Mesendoderm (in vitro differentiated cells): ENCODE results near the gene FAN1.
A peak's percentile ranks its signal among the peaks of the same experiment; 100 is the strongest.

Experiments used
- DNase-seq: peaks from one replicate; pipeline ENCODE4 v3.0.0; 2013
- H2AK5ac ChIP-seq: 2 replicates; pipeline ENCODE4 v1.6.1; 2013; ENCODE audit warnings: low read length, inconsistent platforms
- H2BK120ac ChIP-seq: 2 replicates; pipeline ENCODE4 v1.6.1; 2013; ENCODE audit warnings: low read depth, mild to moderate bottlenecking, low read length, moderate library complexity, mixed read lengths
- H2BK15ac ChIP-seq: replicated peaks from 2 replicates; pipeline ENCODE4 v1.6.1; 2013; ENCODE audit warnings: low read depth, mild to moderate bottlenecking, moderate library complexity
- H2BK5ac ChIP-seq: 2 replicates; pipeline ENCODE4 v1.6.1; 2013; ENCODE audit warnings: low read length, inconsistent platforms
- H3K18ac ChIP-seq: 2 replicates; pipeline ENCODE4 v1.6.1; 2013; ENCODE audit warnings: mild to moderate bottlenecking, low read length, mixed read lengths
- H3K23ac ChIP-seq: one replicate; pipeline ENCODE4 v1.6.1; 2013; ENCODE audit warnings: low read length
- H3K27ac ChIP-seq: 2 replicates; pipeline ENCODE4 v1.5.1; 2013; ENCODE audit warnings: low read depth, mild to moderate bottlenecking, inconsistent platforms, low read length, moderate library complexity
- H3K27me3 ChIP-seq: 2 replicates; pipeline ENCODE4 v1.6.1; 2013; ENCODE audit warnings: low read length, control low read depth, mild to moderate bottlenecking, inconsistent platforms; ENCODE audit not compliant: insufficient read depth, poor library complexity
- H3K36me3 ChIP-seq: 2 replicates; pipeline ENCODE4 v1.6.1; 2013; ENCODE audit warnings: low read length, inconsistent platforms; ENCODE audit not compliant: control insufficient read depth, insufficient read depth
- H3K4ac ChIP-seq: one replicate; pipeline ENCODE4 v1.6.1; 2013; ENCODE audit warnings: low read depth, mild to moderate bottlenecking, low read length, moderate library complexity
- H3K4me1 ChIP-seq: 2 replicates; pipeline ENCODE4 v1.6.1; 2013; ENCODE audit warnings: low read depth, low read length, inconsistent platforms; ENCODE audit not compliant: control insufficient read depth
- H3K4me2 ChIP-seq: 2 replicates; pipeline ENCODE4 v1.6.1; 2013; ENCODE audit warnings: low read length
- H3K4me3 ChIP-seq: 2 replicates; pipeline ENCODE4 v1.5.1; 2013; ENCODE audit warnings: mild to moderate bottlenecking, low read length
- H3K56ac ChIP-seq: one replicate; pipeline ENCODE4 v1.6.1; 2013; ENCODE audit warnings: low read length
- H3K79me1 ChIP-seq: 2 replicates; pipeline ENCODE4 v1.6.1; 2013; ENCODE audit warnings: low read length, inconsistent platforms
- H3K79me2 ChIP-seq: 2 replicates; pipeline ENCODE4 v1.6.1; 2013; ENCODE audit warnings: mild to moderate bottlenecking, low read length; ENCODE audit not compliant: control insufficient read depth, insufficient read depth
- H3K9ac ChIP-seq: 2 replicates; pipeline ENCODE4 v1.6.1; 2013; ENCODE audit warnings: low read length, inconsistent platforms
- H4K5ac ChIP-seq: one replicate; pipeline ENCODE4 v1.6.1; 2013; ENCODE audit warnings: low read length
- H4K8ac ChIP-seq: one replicate; pipeline ENCODE4 v1.6.1; 2013; ENCODE audit warnings: low read depth, mild to moderate bottlenecking, control low read depth, low read length, moderate library complexity
- WGBS: extraction: QIAGEN DNeasy Blood & Tissue Kit; methylation state at CpG from one replicate; pipeline ENCODE4 v1.1.7; 2013; ENCODE audit warnings: low lambda C conversion rate, missing lambda C conversion rate; ENCODE audit not compliant: insufficient coverage; ENCODE audit errors: extremely low coverage; 5-methylcytosine and 5-hydroxymethylcytosine counted together

Gene FAN1

GRCh38 chr15:30933293-30933692 lies 29.6 kb downstream of the FAN1 start:
- Histone ChIP-seq H3K4me2 (no peak overlapping the region), H3K4ac (no peak overlapping the region), H3K27ac (no peak overlapping the region), H3K23ac (no peak overlapping the region), H2AK5ac (no peak overlapping the region), H2BK15ac (no peak overlapping the region), H3K36me3 (peaks cover 7% of the 10 kb centered on the region), H4K8ac (no peak overlapping the region), H2BK120ac (no peak overlapping the region), H3K27me3 (no peaks in the 10 kb centered on the region), H3K18ac (no peak overlapping the region), H3K79me1 (no peaks in the 10 kb centered on the region), H3K4me3 (no peak overlapping the region), H4K5ac (no peak overlapping the region), H3K9ac (no peak overlapping the region), H3K56ac (no peak overlapping the region), H2BK5ac (no peak overlapping the region), H3K79me2 (no peaks in the 10 kb centered on the region), H3K4me1 (no peaks in the 10 kb centered on the region)
- no peak for DNase-seq

DNA sequence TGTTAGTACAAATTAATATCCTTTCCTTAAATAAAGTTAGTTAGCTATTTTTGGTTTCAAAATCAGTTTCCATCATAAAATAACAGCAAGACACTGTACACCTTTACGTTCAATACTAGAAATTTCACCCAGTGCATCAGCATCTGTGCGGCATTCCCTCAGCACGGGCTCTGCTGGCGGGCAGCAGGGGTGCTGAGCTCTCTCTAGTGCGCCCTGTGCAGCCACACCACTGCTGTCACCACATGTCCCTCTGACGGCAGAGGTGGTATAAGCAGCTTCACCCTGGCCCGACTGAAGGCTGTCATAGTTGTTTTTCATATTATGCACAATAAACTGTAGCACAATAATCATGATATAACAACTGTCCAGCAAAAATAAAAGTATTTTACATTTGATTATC lies 35.4 kb downstream of the FAN1 start:
- no peak overlapping the region for H3K4me3 ChIP-seq
- no peak overlapping the region for H3K23ac ChIP-seq
- H3K18ac ChIP-seq, result no peak overlapping the region
- no peak for DNase-seq
- no peak overlapping the region for H2AK5ac ChIP-seq
- H3K27ac ChIP-seq, result no peak overlapping the region
- H4K5ac ChIP-seq, result no peak overlapping the region
- no peak overlapping the region for H2BK5ac ChIP-seq
- H3K79me1 ChIP-seq, result no peaks in the 10 kb centered on the region
- no peaks in the 10 kb centered on the region for H3K4me1 ChIP-seq
- WGBS, result no CpG with 5 or more reads among the region's 7 CpGs
- H4K8ac ChIP-seq, result no peak overlapping the region
- no peak overlapping the region for H2BK120ac ChIP-seq
- H2BK15ac ChIP-seq, result no peak overlapping the region
- H3K4me2 ChIP-seq, result no peak overlapping the region
- H3K4ac ChIP-seq, result no peak overlapping the region
- no peaks in the 10 kb centered on the region for H3K27me3 ChIP-seq
- no peaks in the 10 kb centered on the region for H3K79me2 ChIP-seq
- no peak overlapping the region for H3K56ac ChIP-seq
- H3K36me3 ChIP-seq, result peaks cover 14% of the 10 kb centered on the region
- H3K9ac ChIP-seq, result no peak overlapping the region

- peaks cover 14% of the 10 kb centered on the region for H3K36me3 ChIP-seq
- WGBS, result no CpG with 5 or more reads among the region's 4 CpGs
Observed at GRCh38 chr15:30940359-30940758, 36.6 kb downstream of the FAN1 start.

DNA sequence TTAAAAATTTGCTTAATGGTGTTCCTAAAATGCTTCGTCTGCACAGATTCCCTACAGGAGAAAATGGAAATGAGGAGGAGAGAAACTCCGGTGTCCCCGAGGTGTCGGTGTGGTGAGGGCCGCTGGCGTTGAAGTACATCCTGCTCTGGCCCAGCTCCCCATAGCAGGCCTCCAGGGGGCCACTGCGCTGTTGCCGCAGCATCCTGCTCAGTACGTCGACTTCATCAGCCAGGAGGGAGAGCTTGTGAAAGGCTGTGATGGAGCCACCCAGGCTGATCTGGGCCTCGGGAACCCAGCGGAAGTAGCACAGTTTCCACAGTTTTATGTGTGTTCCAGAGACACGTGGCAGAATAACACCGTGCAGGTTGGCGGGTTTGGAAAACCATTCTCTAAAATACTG lies 37.8 kb downstream of the FAN1 start:
- Histone ChIP-seq H3K18ac (no peak overlapping the region), H3K4ac (no peak overlapping the region), H3K4me2 (no peak overlapping the region), H2AK5ac (no peak overlapping the region), H4K5ac (no peak overlapping the region), H3K79me2 (no peaks in the 10 kb centered on the region), H3K4me1 (no peaks in the 10 kb centered on the region), H4K8ac (no peak overlapping the region), H2BK120ac (no peak overlapping the region), H2BK5ac (no peak overlapping the region), H3K27ac (no peak overlapping the region), H3K23ac (no peak overlapping the region), H3K56ac (no peak overlapping the region), H3K36me3 (peaks cover 14% of the 10 kb centered on the region), H3K27me3 (no peaks in the 10 kb centered on the region), H3K4me3 (no peak overlapping the region), H3K9ac (no peak overlapping the region), H3K79me1 (no peaks in the 10 kb centered on the region), H2BK15ac (no peak overlapping the region)
- WGBS, result no CpG with 5 or more reads among the region's 15 CpGs
- peak; percentile 32 for DNase-seq

More at GRCh38 chr15:30940359-30940758, 36.6 kb downstream of the FAN1 start:
- no peak overlapping the region for H3K18ac ChIP-seq
- DNase-seq, result no peak
- H3K9ac ChIP-seq, result no peak overlapping the region
- no peak overlapping the region for H3K4me2 ChIP-seq
- no peak overlapping the region for H2BK120ac ChIP-seq
- H3K4me3 ChIP-seq, result no peak overlapping the region
- no peaks in the 10 kb centered on the region for H3K4me1 ChIP-seq
- no peak overlapping the region for H2BK15ac ChIP-seq
- H3K4ac ChIP-seq, result no peak overlapping the region
- no peaks in the 10 kb centered on the region for H3K27me3 ChIP-seq
- H3K79me1 ChIP-seq, result no peaks in the 10 kb centered on the region
- H3K23ac ChIP-seq, result no peak overlapping the region
- no peak overlapping the region for H3K56ac ChIP-seq
- H4K8ac ChIP-seq, result no peak overlapping the region
- no peaks in the 10 kb centered on the region for H3K79me2 ChIP-seq
- H2AK5ac ChIP-seq, result no peak overlapping the region
- no peak overlapping the region for H4K5ac ChIP-seq
- no peak overlapping the region for H3K27ac ChIP-seq
- H2BK5ac ChIP-seq, result no peak overlapping the region

DNA sequence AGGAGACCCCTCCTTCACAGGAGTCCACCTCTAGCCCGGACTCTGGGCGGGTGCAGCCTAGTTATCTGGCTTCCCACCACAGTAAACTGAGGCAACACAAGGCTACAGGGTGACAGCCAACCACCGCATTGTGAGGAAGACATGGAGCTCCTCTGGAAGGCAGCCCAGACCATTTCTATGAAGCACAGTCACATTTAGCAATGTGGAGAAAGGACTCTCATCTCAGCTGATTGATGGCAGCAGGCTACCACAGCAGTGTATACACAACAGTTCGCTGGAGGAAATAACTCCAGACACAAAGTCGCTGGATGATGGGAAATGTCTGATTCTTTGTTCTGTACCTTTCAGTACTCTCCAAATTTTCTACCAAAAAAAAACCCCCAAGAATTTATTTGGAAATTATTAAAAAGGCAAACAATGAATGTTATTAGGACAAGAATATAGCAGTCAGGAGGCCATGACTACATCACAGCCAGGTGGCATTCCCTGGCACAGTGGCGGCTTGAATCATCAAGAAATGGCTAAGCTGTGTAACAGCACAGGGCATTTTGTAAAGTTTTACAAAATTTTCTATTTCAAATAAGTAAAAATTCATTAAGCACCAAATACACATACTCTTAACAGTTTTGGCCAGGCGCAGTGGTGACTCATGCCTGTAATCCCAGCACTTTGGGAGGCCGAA lies 40.1 kb downstream of the FAN1 start:
- Histone ChIP-seq H4K8ac (no peak overlapping the region), H2AK5ac (no peak overlapping the region), H3K79me1 (no peaks in the 10 kb centered on the region), H3K27me3 (no peaks in the 10 kb centered on the region), H3K79me2 (no peaks in the 10 kb centered on the region), H3K4me2 (no peak overlapping the region), H3K18ac (no peak overlapping the region), H3K23ac (no peak overlapping the region), H2BK120ac (no peak overlapping the region), H3K4ac (no peak overlapping the region), H3K4me3 (no peak overlapping the region), H3K4me1 (no peaks in the 10 kb centered on the region), H4K5ac (no peak overlapping the region), H2BK5ac (no peak overlapping the region), H3K56ac (no peak overlapping the region), H3K36me3 (peaks cover 12% of the 10 kb centered on the region), H3K9ac (no peak overlapping the region), H3K27ac (no peak overlapping the region), H2BK15ac (no peak overlapping the region)
- WGBS, result no CpG with 5 or more reads among the region's 8 CpGs
- no peak for DNase-seq

- Histone ChIP-seq H3K18ac (no peak overlapping the region), H2BK15ac (no peak overlapping the region), H3K4me1 (no peaks in the 10 kb centered on the region), H2BK120ac (no peak overlapping the region), H3K36me3 (peaks cover 5% of the 10 kb centered on the region), H3K23ac (no peak overlapping the region), H3K27ac (no peak overlapping the region), H2BK5ac (no peak overlapping the region), H3K56ac (no peak overlapping the region), H2AK5ac (no peak overlapping the region), H4K5ac (no peak overlapping the region), H3K79me1 (no peaks in the 10 kb centered on the region), H3K27me3 (no peaks in the 10 kb centered on the region), H3K4me2 (no peak overlapping the region), H4K8ac (no peak overlapping the region), H3K9ac (no peak overlapping the region), H3K4ac (no peak overlapping the region), H3K4me3 (no peak overlapping the region), H3K79me2 (no peaks in the 10 kb centered on the region)
- no CpG with 5 or more reads among the region's 7 CpGs for WGBS
- no peak for DNase-seq
Observed at GRCh38 chr15:30953183-30953582, 49.5 kb downstream of the FAN1 start.
